ENCODE data around the gene ZFHX3. TPM values are rescaled to one million over a fixed set of nuclear protein-coding genes. Genes with fewer than 3 reads are reported as not detected.

Gene ZFHX3
- total and polyA plus RNA-seq, 10 of the 15 experiments (the other 5 are each of a cell fraction or from before 2014, with no cell fraction given): 0.68 to 8.6 (median 2.0) TPM

- H3K27me3 ChIP-seq (replicated peaks in 1 of 2; ENCODE audit: control insufficient read depth in 2 of 2, insufficient read depth in 2 of 2, low read length in 1 of 2): no peaks in the 10 kb centered on the region
- FAIRE-seq (no peak), ATAC-seq (no peak), DNase-seq (ENCODE audit: low read depth, low spot score) (no peak)
- H3K36me3 ChIP-seq (ENCODE audit: control insufficient read depth in 2 of 2, insufficient read depth in 2 of 2, low read length in 1 of 2): no peaks in the 10 kb centered on the region
- H3K79me2 ChIP-seq (ENCODE audit: control insufficient read depth, insufficient read depth, low read length): no peaks in the 10 kb centered on the region; the same call in 1 of the 2 replicates
- H3K4me2 ChIP-seq (ENCODE audit: control insufficient read depth, insufficient read depth): no peak overlapping the region
- WGBS (ENCODE audit: insufficient coverage, insufficient replicate concordance, low lambda C conversion rate, missing lambda C conversion rate): 92% methylated on average over 2 of the region's 2 CpGs
- SMC1A ChIA-PET (ENCODE audit: uncharacterized antibody, unreplicated experiment): no interaction called here
- TF ChIP-seq HCFC1 (IDR thresholded peaks at IDR 0.05; ENCODE audit: low read length): no peak
- TF ChIP-seq ESRRA (IDR thresholded peaks at IDR 0.05; ENCODE audit: low read length): no peak
- TF ChIP-seq IRF5 (IDR thresholded peaks at IDR 0.05; ENCODE audit: borderline replicate concordance): no peak
- no peak for TF ChIP-seq NFIC (IDR thresholded peaks at IDR 0.05; ENCODE audit: low read depth, low read length)
- TF ChIP-seq BCL11A (IDR thresholded peaks at IDR 0.05; ENCODE audit: low read depth, low read length): no peak
- no peak for TF ChIP-seq RAD21 (IDR thresholded peaks at IDR 0.05; ENCODE audit: insufficient read depth, low read depth, low read length)
- no peak for TF ChIP-seq TCF7 (IDR thresholded peaks at IDR 0.05; ENCODE audit: borderline replicate concordance)
- no peak for TF ChIP-seq REST (IDR thresholded peaks at IDR 0.05; ENCODE audit: low read depth, low read length)
- no peak for TF ChIP-seq TARDBP (IDR thresholded peaks at IDR 0.05; ENCODE audit: borderline replicate concordance)
- H3K4me1 ChIP-seq (ENCODE audit: control insufficient read depth, insufficient read depth, low read length): no peaks in the 10 kb centered on the region
- in situ Hi-C loops (cut with MboI): no loop called here
- H3K4me3 ChIP-seq: no peak overlapping the region
- POLR2A ChIA-PET: no interaction called here
- H3K9me3 ChIP-seq (replicated peaks; ENCODE audit: control insufficient read depth, insufficient read depth, low read length): no peaks in the 10 kb centered on the region
- H3K27ac ChIP-seq (ENCODE audit: control insufficient read depth, insufficient read depth): no peak overlapping the region
- CTCF ChIA-PET: no interaction called here
- no peak overlapping the region for H2AFZ ChIP-seq (ENCODE audit: control insufficient read depth, low read depth, low read length)
- no peak overlapping the region for H3K9ac ChIP-seq (ENCODE audit: control insufficient read depth, insufficient read depth, low read length)
- no peaks in the 10 kb centered on the region for H4K20me1 ChIP-seq (ENCODE audit: control insufficient read depth, insufficient read depth)
- RAD21 ChIA-PET (ENCODE audit: unreplicated experiment): no interaction called here
- intact Hi-C loops (cut with micrococcal nuclease; ENCODE audit: unreplicated experiment): no loop called here
- BruUV-seq (replicated peaks): no TSS peak
These were observed 56.7 kb downstream of the ZFHX3 start for GRCh38 chr16:72991211-72991610.
